ENCODE results near the gene SPECC1L. TPM values are rescaled to one million over a fixed set of nuclear protein-coding genes. Genes with fewer than 3 reads are reported as not detected.

The SPECC1L gene
- total RNA-seq, 2 donors from 2014 or later, result 61.9 to 69.1 TPM

DNA sequence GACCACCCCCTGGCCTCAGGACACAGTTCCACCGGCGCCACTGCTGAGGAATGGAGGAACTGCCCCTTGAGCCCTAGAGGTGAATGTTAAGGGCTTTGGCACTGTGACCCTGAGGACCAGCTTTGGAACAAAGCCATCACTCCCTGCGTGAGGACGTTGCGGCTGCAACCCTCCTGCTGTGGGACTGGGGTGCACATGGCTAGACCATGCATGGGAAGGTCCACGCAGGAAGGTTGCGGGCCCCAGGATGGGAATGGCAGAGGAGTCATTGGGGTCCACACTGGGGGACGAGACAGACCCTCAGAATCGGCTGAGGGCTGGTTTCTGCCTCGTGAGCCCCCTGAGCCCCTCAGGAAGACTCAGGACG lies 150.3 kb downstream of the SPECC1L start:
- Mint-ChIP-seq H3K27me3 (ENCODE audit: insufficient read depth) (peaks cover 27% of the 10 kb centered on the region), H3K4me1 (no peaks in the 10 kb centered on the region), H3K9me3 (no peaks in the 10 kb centered on the region), H3K36me3 (ENCODE audit: low read depth) (no peaks in the 10 kb centered on the region), H3K27ac (no peak overlapping the region), H3K4me3 (no peak overlapping the region)
- Histone ChIP-seq H3K9me3 (ENCODE audit: control insufficient read depth, low read length) (no peaks in the 10 kb centered on the region), H3K4me1 (ENCODE audit: control insufficient read depth, insufficient read depth, low read length) (no peaks in the 10 kb centered on the region), H3K27me3 (ENCODE audit: control insufficient read depth, insufficient read depth, low read length, poor library complexity, severe bottlenecking) (peaks cover 21% of the 10 kb centered on the region), H3K9ac (ENCODE audit: extremely low read depth, low read length, poor library complexity, severe bottlenecking) (no peak overlapping the region), H3K27ac (ENCODE audit: low read depth, low read length) (no peak overlapping the region), H3K4me3 (ENCODE audit: low read length) (no peak overlapping the region), H3K36me3 (ENCODE audit: control insufficient read depth, insufficient read depth, low read length) (peaks cover 13% of the 10 kb centered on the region)
- TF ChIP-seq, protein P1, sequence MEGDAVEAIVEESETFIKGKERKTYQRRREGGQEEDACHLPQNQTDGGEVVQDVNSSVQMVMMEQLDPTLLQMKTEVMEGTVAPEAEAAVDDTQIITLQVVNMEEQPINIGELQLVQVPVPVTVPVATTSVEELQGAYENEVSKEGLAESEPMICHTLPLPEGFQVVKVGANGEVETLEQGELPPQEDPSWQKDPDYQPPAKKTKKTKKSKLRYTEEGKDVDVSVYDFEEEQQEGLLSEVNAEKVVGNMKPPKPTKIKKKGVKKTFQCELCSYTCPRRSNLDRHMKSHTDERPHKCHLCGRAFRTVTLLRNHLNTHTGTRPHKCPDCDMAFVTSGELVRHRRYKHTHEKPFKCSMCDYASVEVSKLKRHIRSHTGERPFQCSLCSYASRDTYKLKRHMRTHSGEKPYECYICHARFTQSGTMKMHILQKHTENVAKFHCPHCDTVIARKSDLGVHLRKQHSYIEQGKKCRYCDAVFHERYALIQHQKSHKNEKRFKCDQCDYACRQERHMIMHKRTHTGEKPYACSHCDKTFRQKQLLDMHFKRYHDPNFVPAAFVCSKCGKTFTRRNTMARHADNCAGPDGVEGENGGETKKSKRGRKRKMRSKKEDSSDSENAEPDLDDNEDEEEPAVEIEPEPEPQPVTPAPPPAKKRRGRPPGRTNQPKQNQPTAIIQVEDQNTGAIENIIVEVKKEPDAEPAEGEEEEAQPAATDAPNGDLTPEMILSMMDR (conservative IDR thresholded peaks at IDR 0.05), result no peak
- no peak for DNase-seq
- WGBS, 2 experiments (ENCODE audit: insufficient coverage in 1 of 2, insufficient read length in 1 of 2), result 89 to 97% methylated on average over 5 to 11 of the region's 11 CpGs

DNA sequence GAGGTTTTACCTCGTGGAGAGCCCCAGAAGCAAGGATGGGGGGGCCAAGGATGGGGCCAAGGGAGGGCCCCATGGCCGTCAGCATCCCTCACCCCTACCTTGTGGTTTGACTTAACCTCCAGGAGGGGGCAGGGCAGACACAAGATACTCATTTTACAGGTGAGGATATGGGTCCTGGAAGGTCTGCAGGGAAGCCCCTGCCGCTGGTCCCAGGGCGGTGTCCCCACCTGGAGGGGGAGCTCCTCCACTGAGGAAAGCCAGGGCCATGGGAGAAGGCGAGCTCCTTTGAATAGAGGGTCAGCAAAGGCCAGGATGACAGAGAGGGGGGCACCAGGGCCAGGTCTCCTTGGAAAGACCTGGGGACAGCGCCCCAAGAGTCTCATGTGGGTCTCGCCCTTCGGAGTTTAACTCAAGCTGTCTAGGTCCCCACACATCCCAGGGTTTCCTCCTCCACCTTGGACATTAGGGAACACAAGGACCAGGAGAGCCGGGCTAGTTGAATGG lies 150.8 kb downstream of the SPECC1L start:
- Mint-ChIP-seq H3K27me3 (ENCODE audit: insufficient read depth) (peaks cover 32% of the 10 kb centered on the region), H3K4me3 (no peak overlapping the region), H3K9me3 (no peaks in the 10 kb centered on the region), H3K36me3 (ENCODE audit: low read depth) (no peaks in the 10 kb centered on the region), H3K27ac (peak overlapping the region; percentile 58), H3K4me1 (no peaks in the 10 kb centered on the region)
- Histone ChIP-seq H3K36me3 (ENCODE audit: control insufficient read depth, insufficient read depth, low read length) (peaks cover 8% of the 10 kb centered on the region), H3K27ac (ENCODE audit: low read depth, low read length) (no peak overlapping the region), H3K27me3 (ENCODE audit: control insufficient read depth, insufficient read depth, low read length, poor library complexity, severe bottlenecking) (peaks cover 26% of the 10 kb centered on the region), H3K9ac (ENCODE audit: extremely low read depth, low read length, poor library complexity, severe bottlenecking) (no peak overlapping the region), H3K9me3 (ENCODE audit: control insufficient read depth, low read length) (no peaks in the 10 kb centered on the region), H3K4me3 (ENCODE audit: low read length) (no peak overlapping the region), H3K4me1 (ENCODE audit: control insufficient read depth, insufficient read depth, low read length) (no peaks in the 10 kb centered on the region)
- DNase-seq, result peak; percentile 95
- WGBS, 2 experiments (ENCODE audit: insufficient coverage in 1 of 2, insufficient read length in 1 of 2), result 49 to 59% methylated on average over 6 to 9 of the region's 9 CpGs
- TF ChIP-seq, protein P1 (conservative IDR thresholded peaks at IDR 0.05), result peak; percentile 95

DNA sequence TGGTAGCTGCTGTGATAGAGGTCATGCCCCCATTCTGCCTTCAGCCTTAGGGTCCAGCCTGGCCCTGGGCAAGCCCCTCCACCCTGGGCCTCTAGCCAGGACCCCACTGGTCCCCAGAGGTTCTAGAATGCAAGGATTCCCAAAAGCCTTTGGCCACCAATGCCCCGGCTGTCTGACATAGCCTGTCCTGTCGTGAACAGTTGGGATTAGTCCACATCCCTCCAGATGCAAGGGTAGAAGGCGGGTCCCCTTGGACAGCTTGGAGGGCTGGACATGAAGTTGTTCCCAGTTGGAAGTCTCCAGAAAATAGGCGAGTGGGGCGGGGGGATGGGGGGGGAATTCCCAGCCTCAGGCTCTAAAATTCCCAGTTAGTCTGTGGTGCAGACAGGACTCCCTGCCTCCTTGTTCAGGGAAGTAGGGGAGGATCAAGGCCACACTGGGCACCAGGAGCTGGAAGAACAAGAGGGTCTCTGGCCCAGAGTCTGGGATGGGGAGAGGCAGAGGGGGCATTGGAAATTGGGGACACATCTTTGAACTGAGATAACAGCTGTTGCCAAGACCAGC lies 151.6 kb downstream of the SPECC1L start:
- peak overlapping the region; percentile 22 for H3K4me3 Mint-ChIP-seq
- Histone ChIP-seq H3K9ac (ENCODE audit: extremely low read depth, low read length, poor library complexity, severe bottlenecking) (no peak overlapping the region), H3K4me1 (ENCODE audit: control insufficient read depth, insufficient read depth, low read length) (no peaks in the 10 kb centered on the region), H3K27me3 (ENCODE audit: control insufficient read depth, insufficient read depth, low read length, poor library complexity, severe bottlenecking) (peaks cover 27% of the 10 kb centered on the region), H3K27ac (ENCODE audit: low read depth, low read length) (no peak overlapping the region), H3K36me3 (ENCODE audit: control insufficient read depth, insufficient read depth, low read length) (peaks cover 4% of the 10 kb centered on the region), H3K9me3 (ENCODE audit: control insufficient read depth, low read length) (no peaks in the 10 kb centered on the region), H3K4me3 (ENCODE audit: low read length) (no peak overlapping the region)
- H3K4me1 Mint-ChIP-seq, result no peaks in the 10 kb centered on the region
- DNase-seq, result no peak
- TF ChIP-seq, protein P1 (conservative IDR thresholded peaks at IDR 0.05), result no peak
- WGBS, 2 experiments (ENCODE audit: insufficient coverage in 1 of 2, insufficient read length in 1 of 2), result 91 to 94% methylated on average over 3 to 5 of the region's 5 CpGs
- no peaks in the 10 kb centered on the region for H3K9me3 Mint-ChIP-seq
- H3K27ac Mint-ChIP-seq, result no peak overlapping the region
- peaks cover 36% of the 10 kb centered on the region for H3K27me3 Mint-ChIP-seq (ENCODE audit: insufficient read depth)
- no peaks in the 10 kb centered on the region for H3K36me3 Mint-ChIP-seq (ENCODE audit: low read depth)
